Thyroid gland (tissue), 4 donors: ENCODE data around the gene RAB40B.

Experiments
- POLR2A ChIP-seq, 2 donors: fragments of 450-650 bp; IDR thresholded peaks; one replicate each; pipeline ENCODE4 v1.6.1; 2017; ENCODE audit warnings: antibody characterized with exemption in 2 of 2, mild to moderate bottlenecking in 2 of 2, moderate library complexity in 1 of 2
- TF ChIP-seq, protein P1 (sequence below), 6 experiments: fragments of 200-600 bp in 3 of 6; fragments of 450-650 bp in 3 of 6; sonication (generic) in 3 of 6; IDR thresholded peaks; one replicate each; pipeline ENCODE4 v1.5.1; 2016 to 2019; ENCODE audit warnings: antibody characterized with exemption in 6 of 6, mild to moderate bottlenecking in 2 of 6, inconsistent platforms in 1 of 6, moderate library complexity in 1 of 6

GRCh38 chr17:82675476-82676245, 22.8 kb downstream of the RAB40B start:
- TF ChIP-seq, protein P1, sequence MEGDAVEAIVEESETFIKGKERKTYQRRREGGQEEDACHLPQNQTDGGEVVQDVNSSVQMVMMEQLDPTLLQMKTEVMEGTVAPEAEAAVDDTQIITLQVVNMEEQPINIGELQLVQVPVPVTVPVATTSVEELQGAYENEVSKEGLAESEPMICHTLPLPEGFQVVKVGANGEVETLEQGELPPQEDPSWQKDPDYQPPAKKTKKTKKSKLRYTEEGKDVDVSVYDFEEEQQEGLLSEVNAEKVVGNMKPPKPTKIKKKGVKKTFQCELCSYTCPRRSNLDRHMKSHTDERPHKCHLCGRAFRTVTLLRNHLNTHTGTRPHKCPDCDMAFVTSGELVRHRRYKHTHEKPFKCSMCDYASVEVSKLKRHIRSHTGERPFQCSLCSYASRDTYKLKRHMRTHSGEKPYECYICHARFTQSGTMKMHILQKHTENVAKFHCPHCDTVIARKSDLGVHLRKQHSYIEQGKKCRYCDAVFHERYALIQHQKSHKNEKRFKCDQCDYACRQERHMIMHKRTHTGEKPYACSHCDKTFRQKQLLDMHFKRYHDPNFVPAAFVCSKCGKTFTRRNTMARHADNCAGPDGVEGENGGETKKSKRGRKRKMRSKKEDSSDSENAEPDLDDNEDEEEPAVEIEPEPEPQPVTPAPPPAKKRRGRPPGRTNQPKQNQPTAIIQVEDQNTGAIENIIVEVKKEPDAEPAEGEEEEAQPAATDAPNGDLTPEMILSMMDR (IDR thresholded peaks at IDR 0.05): no peak
- no peak for TF ChIP-seq POLR2A (IDR thresholded peaks at IDR 0.05)
